NOMO-1 (cell line): ENCODE measurements around the gene BRD1.

Experiments
- DNase-seq, 2 experiments: peaks; one replicate each; lab custom pipeline; 2025; ENCODE audit not compliant: unreplicated experiment in 2 of 2; lab: John Stamatoyannopoulos, UW

Gene BRD1

GRCh38 chr22:49803737-49804375, 23.8 kb downstream of the BRD1 start:
- no peak for DNase-seq

GRCh38 chr22:49803134-49803533, 24.5 kb downstream of the BRD1 start:
- no peak for DNase-seq

- DNase-seq, result no peak
These were observed 26.1 kb downstream of the BRD1 start for GRCh38 chr22:49801391-49802060.

GRCh38 chr22:49800408-49801238, 27.1 kb downstream of the BRD1 start:
- no peak for DNase-seq

GRCh38 chr22:49799431-49800075, 28.1 kb downstream of the BRD1 start:
- DNase-seq, result no peak

GRCh38 chr22:49798486-49799151, 29.1 kb downstream of the BRD1 start:
- DNase-seq, result no peak

- DNase-seq, result no peak
These were observed 30.0 kb downstream of the BRD1 start for GRCh38 chr22:49797706-49798105.

GRCh38 chr22:49796596-49797270, 30.9 kb downstream of the BRD1 start:
- DNase-seq, result no peak

GRCh38 chr22:49795521-49795920, 32.2 kb downstream of the BRD1 start:
- no peak for DNase-seq

GRCh38 chr22:49793871-49794270, 33.8 kb downstream of the BRD1 start:
- DNase-seq, result no peak

- DNase-seq, result no peak
These were observed 34.4 kb downstream of the BRD1 start for GRCh38 chr22:49793296-49793695.

GRCh38 chr22:49792107-49792506, 35.6 kb downstream of the BRD1 start:
- no peak for DNase-seq

GRCh38 chr22:49791682-49792081, 36.0 kb downstream of the BRD1 start:
- no peak for DNase-seq

GRCh38 chr22:49790912-49791311, 36.8 kb downstream of the BRD1 start:
- no peak for DNase-seq

- peak; percentile 74 for DNase-seq
These were observed 38.2 kb downstream of the BRD1 start for GRCh38 chr22:49789289-49790141.

- DNase-seq, result peak in 1 of 2 experiments; percentile 14
These were observed 39.2 kb downstream of the BRD1 start for GRCh38 chr22:49788504-49788903.

GRCh38 chr22:49787861-49788260, 39.8 kb downstream of the BRD1 start:
- DNase-seq, result no peak

GRCh38 chr22:49786976-49787706, 40.5 kb downstream of the BRD1 start:
- no peak for DNase-seq
